HepG2 (cell line): Measurements from ENCODE around the gene UGT1A3. TPM values are rescaled to one million over a fixed set of nuclear protein-coding genes. Genes with fewer than 3 reads are reported as not detected.

Experiments used
- ATAC-seq: fragments of 200-7000 bp; cut with Tn5 transposase; 3 replicates; pipeline ENCODE4 v1.9.1; 2020; ENCODE audit warnings: mild to moderate bottlenecking, moderate library complexity
- BruUV-seq: library from RNA; stranded (reverse); fragments of 400-500 nt; replicated peaks from 2 replicates; lab custom pipeline; 2021; lab: Mats Ljungman, UMichigan
- CTCF ChIA-PET: fragments of 300-600 bp; formaldehyde crosslinking; extraction: SDS; loops from one replicate; lab custom pipeline; 2021; ENCODE audit warnings: low total read pairs, inconsistent platforms, low intra/inter-chr PET ratio; lab: Yijun Ruan, JAX
- POLR2A ChIA-PET: fragments of 350-600 bp; sonication (Branson Sonifier 250); formaldehyde crosslinking; loops from one replicate; lab custom pipeline; 2020; ENCODE audit warnings: antibody characterized with exemption, inconsistent platforms; lab: Yijun Ruan, JAX
- DNase-seq: peaks from one replicate; pipeline ENCODE4 v3.0.0-alpha.2; 2015; ENCODE audit warnings: low spot score
- FAIRE-seq: peaks from 3 replicates; lab custom pipeline; 2011; peaks lifted over from hg19 to GRCh38; lab: Jason Lieb, UNC
- H2AFZ ChIP-seq: one replicate; pipeline ENCODE4 v1.6.1; 2011; ENCODE audit warnings: low read length, inconsistent platforms
- H3K27ac ChIP-seq: fragments of 300-600 bp; 3 replicates; pipeline ENCODE4 v1.8.0; 2011; ENCODE audit warnings: mixed run types, mild to moderate bottlenecking, mixed read lengths, low read length, inconsistent platforms; ENCODE audit not compliant: insufficient read depth; ENCODE audit errors: extremely low read length
- H3K27me3 ChIP-seq, 2 experiments: fragments of 200-600 bp in 1 of 2; 2 replicates in 1 of 2; 3 replicates in 1 of 2; pipeline versions ENCODE4 v1.6.0 to v1.8.0; 2011; ENCODE audit warnings: low read length in 2 of 2, mild to moderate bottlenecking in 2 of 2, moderate library complexity in 2 of 2, inconsistent platforms in 1 of 2; ENCODE audit not compliant: insufficient read depth in 2 of 2, control insufficient read depth in 1 of 2
- H3K36me3 ChIP-seq, 2 experiments: fragments of 200-600 bp in 1 of 2; replicated peaks in 1 of 2; 2 replicates in 1 of 2; 3 replicates in 1 of 2; pipeline versions ENCODE4 v1.5.1 to v1.8.0; 2011; ENCODE audit warnings: low read length in 2 of 2, inconsistent platforms in 1 of 2; ENCODE audit not compliant: insufficient read depth in 2 of 2, control insufficient read depth in 1 of 2
- H3K4me1 ChIP-seq: 2 replicates; pipeline ENCODE4 v1.5.1; 2012; ENCODE audit warnings: low read length, inconsistent platforms; ENCODE audit not compliant: insufficient read depth
- H3K4me2 ChIP-seq: 2 replicates; pipeline ENCODE4 v1.6.0; 2011; ENCODE audit warnings: low read depth, low read length, inconsistent platforms
- H3K4me3 ChIP-seq, 3 experiments: fragments of 200-600 bp in 1 of 3; sonication (generic), shearing (Covaris generic) in 1 of 3; replicated peaks in 1 of 3; 2 replicates each; pipeline ENCODE4 v1.5.1; 2011 to 2016; ENCODE audit warnings: low read length in 3 of 3, inconsistent platforms in 2 of 3, low read depth in 2 of 3, mild to moderate bottlenecking in 2 of 3, control low read depth in 1 of 3, mixed read lengths in 1 of 3; ENCODE audit not compliant: insufficient read depth in 1 of 3
- H3K79me2 ChIP-seq: one replicate; pipeline ENCODE4 v1.6.1; 2011; ENCODE audit warnings: low read length, inconsistent platforms; ENCODE audit not compliant: insufficient read depth
- H3K9ac ChIP-seq: 2 replicates; pipeline ENCODE4 v1.6.0; 2011; ENCODE audit warnings: mild to moderate bottlenecking, low read depth, low read length, inconsistent platforms; ENCODE audit not compliant: insufficient read depth
- H3K9me3 ChIP-seq: 2 replicates; pipeline ENCODE4 v1.5.1; 2012; ENCODE audit warnings: mild to moderate bottlenecking, low read length
- H4K20me1 ChIP-seq: 2 replicates; pipeline ENCODE4 v1.6.0; 2011; ENCODE audit warnings: inconsistent platforms, mild to moderate bottlenecking, low read length, moderate library complexity; ENCODE audit not compliant: insufficient read depth
- ATF3 ChIP-seq: sonication (generic); formaldehyde crosslinking; IDR thresholded peaks from 2 replicates; pipeline ENCODE4 v1.4.0; 2020; ENCODE audit warnings: missing genetic modification reagents
- ELF4 ChIP-seq: sonication (generic); formaldehyde crosslinking; IDR thresholded peaks from 2 replicates; pipeline ENCODE4 v1.5.0; 2020; ENCODE audit warnings: missing genetic modification reagents, mild to moderate bottlenecking, moderate library complexity, borderline replicate concordance
- HDAC6 ChIP-seq: fragments of 200-600 bp; sonication (generic); IDR thresholded peaks from 2 replicates; pipeline ENCODE4 v1.7.0; 2017; ENCODE audit warnings: mild to moderate bottlenecking, antibody characterized with exemption, low read length, low read depth
- KLF11 ChIP-seq: IDR thresholded peaks from 2 replicates; pipeline ENCODE4 v1.6.1; 2016; ENCODE audit warnings: missing compliant biosample characterization
- MAFG ChIP-seq: sonication (generic); formaldehyde crosslinking; IDR thresholded peaks from 2 replicates; pipeline ENCODE4 v1.5.1; 2020; ENCODE audit warnings: mild to moderate bottlenecking, missing genetic modification reagents
- MED1 ChIP-seq: sonication (generic); formaldehyde crosslinking; IDR thresholded peaks from 2 replicates; pipeline ENCODE4 v1.4.0; 2020; ENCODE audit warnings: missing genetic modification reagents
- WGBS: methylation state at CpG from one replicate; pipeline ENCODE4 v1.1.6; 2017; ENCODE audit warnings: low lambda C conversion rate; 5-methylcytosine and 5-hydroxymethylcytosine counted together
- in situ Hi-C: cut with HindIII; loops from 2 replicates; pipeline ENCODE4 v1.10.0; 2017; ENCODE audit warnings: low pct_unique_long_range_greater_than_20kb; ENCODE audit not compliant: extremely low pct_ligation_motif_present
- intact Hi-C: fragments of 100-400 bp; cut with micrococcal nuclease; formaldehyde crosslinking; loops from one replicate; pipeline ENCODE4 v1.10.0; 2022; ENCODE audit not compliant: unreplicated experiment
- polyA plus RNA-seq, 8 experiments: library from polyadenylated mRNA; depleted of rRNA in 3 of 8; stranded (reverse) in 7 of 8; unstranded in 1 of 8; fragments of >200 nt; fragmentation: Illumina TruSeq in 4 of 8; extraction: Trizol in 4 of 8; gene quantifications; 2 replicates each; pipeline versions ENCODE4 v1.2.1 to v1.2.3, GENCODE V29; 2011 to 2016; ENCODE audit warnings: low read depth in 4 of 8, missing spikeins in 1 of 8, mixed read lengths in 1 of 8; ENCODE audit not compliant: insufficient read depth in 1 of 8
- total RNA-seq, 5 experiments: library from RNA; depleted of rRNA; stranded (reverse); fragments of >200 nt; fragmentation: Illumina TruSeq; extraction: Trizol; gene quantifications; 2 replicates each; pipeline ENCODE4 v1.2.3, GENCODE V29; 2016; ENCODE audit warnings: low read depth in 1 of 5
- TF ChIP-seq, protein P1 (sequence below): sonication (generic); formaldehyde crosslinking; IDR thresholded peaks from 2 replicates; pipeline ENCODE4 v1.4.0; 2020; ENCODE audit warnings: missing genetic modification reagents, borderline replicate concordance

The UGT1A3 gene
- total and polyA plus RNA-seq, 2 of the 13 experiments (the other 11 are each of a cell fraction or from before 2014, with no cell fraction given), result not detected

- TF ChIP-seq ATF3 (CRISPR knock-in tag), result no peak
- TF ChIP-seq, protein P1, sequence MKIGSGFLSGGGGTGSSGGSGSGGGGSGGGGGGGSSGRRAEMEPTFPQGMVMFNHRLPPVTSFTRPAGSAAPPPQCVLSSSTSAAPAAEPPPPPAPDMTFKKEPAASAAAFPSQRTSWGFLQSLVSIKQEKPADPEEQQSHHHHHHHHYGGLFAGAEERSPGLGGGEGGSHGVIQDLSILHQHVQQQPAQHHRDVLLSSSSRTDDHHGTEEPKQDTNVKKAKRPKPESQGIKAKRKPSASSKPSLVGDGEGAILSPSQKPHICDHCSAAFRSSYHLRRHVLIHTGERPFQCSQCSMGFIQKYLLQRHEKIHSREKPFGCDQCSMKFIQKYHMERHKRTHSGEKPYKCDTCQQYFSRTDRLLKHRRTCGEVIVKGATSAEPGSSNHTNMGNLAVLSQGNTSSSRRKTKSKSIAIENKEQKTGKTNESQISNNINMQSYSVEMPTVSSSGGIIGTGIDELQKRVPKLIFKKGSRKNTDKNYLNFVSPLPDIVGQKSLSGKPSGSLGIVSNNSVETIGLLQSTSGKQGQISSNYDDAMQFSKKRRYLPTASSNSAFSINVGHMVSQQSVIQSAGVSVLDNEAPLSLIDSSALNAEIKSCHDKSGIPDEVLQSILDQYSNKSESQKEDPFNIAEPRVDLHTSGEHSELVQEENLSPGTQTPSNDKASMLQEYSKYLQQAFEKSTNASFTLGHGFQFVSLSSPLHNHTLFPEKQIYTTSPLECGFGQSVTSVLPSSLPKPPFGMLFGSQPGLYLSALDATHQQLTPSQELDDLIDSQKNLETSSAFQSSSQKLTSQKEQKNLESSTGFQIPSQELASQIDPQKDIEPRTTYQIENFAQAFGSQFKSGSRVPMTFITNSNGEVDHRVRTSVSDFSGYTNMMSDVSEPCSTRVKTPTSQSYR (CRISPR knock-in tag), result no peak
- no peak for TF ChIP-seq HDAC6
- TF ChIP-seq MAFG (CRISPR knock-in tag), result no peak
- no peak for TF ChIP-seq MED1 (CRISPR knock-in tag)
- no peak for TF ChIP-seq KLF11 (CRISPR knock-in tag)
- no peak for TF ChIP-seq ELF4 (CRISPR knock-in tag)
- WGBS, result 70% methylated on average over 9 of the region's 9 CpGs
- H3K9me3 ChIP-seq, result no peaks in the 10 kb centered on the region
- H3K27ac ChIP-seq, result no peak overlapping the region
- no peaks in the 10 kb centered on the region for H3K79me2 ChIP-seq
- no peak overlapping the region for H3K4me2 ChIP-seq
- ATAC-seq (no peak), FAIRE-seq (no peak), DNase-seq (no peak)
- H3K27me3 ChIP-seq, result peaks cover 5 to 63% of the 10 kb centered on the region in 2 experiments; a peak in 3 of 5 replicates
- ChIA-PET POLR2A (no interaction called here), CTCF (no interaction called here)
- H3K4me3 ChIP-seq, result no peak overlapping the region
- in situ Hi-C loops (no loop called here), intact Hi-C loops (no loop called here)
- H3K36me3 ChIP-seq, result no peaks in the 10 kb centered on the region
- H3K9ac ChIP-seq, result no peak overlapping the region
- H3K4me1 ChIP-seq, result peaks cover 14% of the 10 kb centered on the region; the same call in 1 of the 2 replicates
- no peak overlapping the region for H2AFZ ChIP-seq
- H4K20me1 ChIP-seq, result no peaks in the 10 kb centered on the region
- no TSS peak for BruUV-seq
These were observed 67.4 kb downstream of the UGT1A3 start for GRCh38 chr2:233796254-233796653.
